Adrenal gland (tissue), 12 donors: ENCODE measurements around the gene NFIC. TPM values are rescaled to one million over a fixed set of nuclear protein-coding genes. Genes with fewer than 3 reads are reported as not detected.
A peak's percentile ranks its signal among the peaks of the same experiment; 100 is the strongest.

ENCODE experiments used
- DNase-seq, 7 donors: peaks; one replicate each; pipeline ENCODE4 v3.0.0-alpha.2; 2019 to 2020
- H3K27ac ChIP-seq, 5 donors: fragments of 200-600 bp; sonication (generic) in 4 of 5; 1 replicate in 3 of 5; 2 replicates in 2 of 5; pipeline versions ENCODE4 v1.5.1 to v1.8.0; 2016 to 2020; ENCODE audit warnings: mild to moderate bottlenecking in 1 of 5
- H3K27me3 ChIP-seq: fragments of 200-600 bp; 2 replicates; pipeline ENCODE4 v1.8.0; 2021
- H3K36me3 ChIP-seq, 2 donors: fragments of 200-600 bp; replicated peaks in 1 of 2; 1 replicate in 1 of 2; 2 replicates in 1 of 2; pipeline versions ENCODE4 v1.5.1 to v1.8.0; 2018 to 2022
- H3K4me1 ChIP-seq, 2 donors: fragments of 200-600 bp; replicated peaks in 1 of 2; 1 replicate in 1 of 2; 2 replicates in 1 of 2; pipeline versions ENCODE4 v1.5.1 to v1.8.0; 2018 to 2021
- H3K4me3 ChIP-seq, 4 donors: fragments of 200-600 bp; sonication (generic) in 3 of 4; one replicate each; pipeline ENCODE4 v1.5.1; 2016 to 2018
- H3K9me3 ChIP-seq, 3 donors: fragments of 200-600 bp; sonication (generic) in 1 of 3; replicated peaks in 1 of 3; 1 replicate in 2 of 3; 2 replicates in 1 of 3; pipeline versions ENCODE4 v1.5.1 to v1.8.0; 2016 to 2021
- CTCF ChIP-seq, 6 experiments: fragments of 450-650 bp in 4 of 6; fragments of 200-600 bp in 2 of 6; sonication (generic) in 1 of 6; IDR thresholded peaks; 1 replicate in 5 of 6; 2 replicates in 1 of 6; pipeline versions ENCODE4 v1.5.1 to v1.8.0; 2016 to 2021; ENCODE audit warnings: antibody characterized with exemption in 6 of 6, mild to moderate bottlenecking in 2 of 6, moderate library complexity in 1 of 6
- POLR2A ChIP-seq, 2 donors: fragments of 450-650 bp; IDR thresholded peaks; one replicate each; pipeline ENCODE4 v1.6.1; 2017; ENCODE audit warnings: antibody characterized with exemption in 2 of 2, mild to moderate bottlenecking in 2 of 2, moderate library complexity in 1 of 2
- WGBS, 4 donors: extraction: QIAGEN DNeasy Blood & Tissue Kit in 2 of 4; methylation state at CpG; one replicate each; pipeline versions ENCODE4 v1.1.5 to v1.1.7; 2013 to 2017; 5-methylcytosine and 5-hydroxymethylcytosine counted together
- intact Hi-C, 2 donors: fragments of 100-400 bp; cut with DNase I; formaldehyde crosslinking; loops; one replicate each; pipeline versions ENCODE4 v1.14.1 to v1.15.0; 2022 to 2023
- polyA plus RNA-seq, 3 donors: library from polyadenylated mRNA; stranded (reverse); fragments of 200-250 nt in 2 of 3; fragments of 350-450 nt in 1 of 3; fragmentation: Illumina TruSeq in 1 of 3; extraction: RNeasy Lipid Tissue Mini Kit (QIAGEN cat#74804) in 1 of 3; gene quantifications; one replicate each; pipeline ENCODE4 v1.2.3, GENCODE V29; 2013 to 2014
- total RNA-seq, 9 donors: library from RNA; depleted of rRNA in 4 of 9; stranded (reverse); fragments of >200 nt in 4 of 9; fragments of 120-200 nt in 1 of 9; fragmentation: NEBNext Ultra II Directional in 1 of 9; extraction: Animal tissue kit (Norgen Biotek cat#: 25700) in 1 of 9; gene quantifications; one replicate each; pipeline versions ENCODE4 v1.1.0 to v1.2.4, GENCODE V29; 2013 to 2023
- donor health status: healthy with polysubstance abuse.
- donor health status: Bipolar disorder and iron deficiency.
- donor health status: DM: yes; HTN: yes; CAD: no.
- donor health status: DM: no; HTN: no; CAD: no.
- donor health status: DM: no; HTN: no; CAD: no.
- donor health status: DM: yes; HTN: yes; CAD: no.

NFIC gene
- total and polyA plus RNA-seq, 12 donors, result 3.5 to 329 (median 171) TPM

- Histone ChIP-seq H3K27ac (peak overlapping the region in 3 of 5 donors; percentile 0 to 75 (median 72)), H3K27me3 (no peaks in the 10 kb centered on the region), H3K4me3 (no peak overlapping the region), H3K9me3 (no peaks in the 10 kb centered on the region), H3K36me3 (peaks cover 0 to 14% of the 10 kb centered on the region in 2 donors), H3K4me1 (peaks cover 38 to 51% of the 10 kb centered on the region in 2 donors)
- DNase-seq, result peak in 6 of 7 donors; percentile 44 to 79 (median 60)
- intact Hi-C loops, result no loop called here
- 62 to 81% (median 66%) methylated on average over 13 to 17 of the region's 17 CpGs for WGBS, 4 donors
- TF ChIP-seq CTCF (IDR thresholded peaks at IDR 0.05) (no peak), POLR2A (IDR thresholded peaks at IDR 0.05) (no peak)
These were observed 146.3 kb downstream of the NFIC start for GRCh38 chr19:3512562-3513228.

- H3K36me3 ChIP-seq, result peaks cover 0 to 14% of the 10 kb centered on the region in 2 donors
- peak; percentile 79 to 91 (median 88) for DNase-seq
- H3K4me3 ChIP-seq, result no peak overlapping the region
- H3K27ac ChIP-seq, result peak overlapping the region; percentile 0 to 75 (median 38)
- no peaks in the 10 kb centered on the region for H3K27me3 ChIP-seq
- intact Hi-C loops, result no loop called here
- TF ChIP-seq CTCF (IDR thresholded peaks at IDR 0.05) (peak in 5 of 6 experiments; percentile 9 to 38 (median 32)), POLR2A (IDR thresholded peaks at IDR 0.05) (no peak)
- 54 to 66% (median 60%) methylated on average over 12 to 23 of the region's 23 CpGs for WGBS, 4 donors
- peaks cover 38 to 56% of the 10 kb centered on the region in 2 donors for H3K4me1 ChIP-seq
- H3K9me3 ChIP-seq, result no peaks in the 10 kb centered on the region
These were observed 147.1 kb downstream of the NFIC start for GRCh38 chr19:3513229-3514140.

- H3K27me3 ChIP-seq, result no peaks in the 10 kb centered on the region
- WGBS, 4 donors, result 80 to 91% (median 83%) methylated on average over 2 to 12 of the region's 12 CpGs
- peaks cover 33 to 45% of the 10 kb centered on the region in 2 donors for H3K4me1 ChIP-seq
- intact Hi-C loops, result no loop called here
- TF ChIP-seq POLR2A (IDR thresholded peaks at IDR 0.05), result no peak
- no peak for TF ChIP-seq CTCF (IDR thresholded peaks at IDR 0.05)
- peaks cover 0 to 10% of the 10 kb centered on the region in 2 donors for H3K36me3 ChIP-seq
- no peak overlapping the region for H3K27ac ChIP-seq
- H3K9me3 ChIP-seq, result no peaks in the 10 kb centered on the region
- DNase-seq, result no peak
- H3K4me3 ChIP-seq, result no peak overlapping the region
These were observed 148.5 kb downstream of the NFIC start for GRCh38 chr19:3514930-3515329.

- Histone ChIP-seq H3K4me1 (peaks cover 33 to 42% of the 10 kb centered on the region in 2 donors), H3K27me3 (no peaks in the 10 kb centered on the region), H3K9me3 (no peaks in the 10 kb centered on the region), H3K4me3 (no peak overlapping the region), H3K36me3 (peaks cover 0 to under 1% of the 10 kb centered on the region in 2 donors), H3K27ac (no peak overlapping the region)
- DNase-seq, result no peak
- TF ChIP-seq CTCF (IDR thresholded peaks at IDR 0.05) (no peak), POLR2A (IDR thresholded peaks at IDR 0.05) (no peak)
- intact Hi-C loops, result no loop called here
- WGBS, 4 donors, result 79 to 83% (median 80%) methylated on average over 8 to 15 of the region's 15 CpGs
These were observed 149.6 kb downstream of the NFIC start for GRCh38 chr19:3515891-3516422.
